GM12878 (cell line): ENCODE data around the gene SETD5. TPM values are rescaled to one million over a fixed set of nuclear protein-coding genes. Genes with fewer than 3 reads are reported as not detected.

Source experiments
- ATAC-seq: fragments of 200-7000 bp; cut with Tn5 transposase; 3 replicates; pipeline ENCODE4 v1.9.1; 2020; ENCODE audit warnings: mild to moderate bottlenecking, moderate library complexity
- BruUV-seq: library from RNA; stranded (reverse); fragments of 400-500 nt; replicated peaks from 2 replicates; lab custom pipeline; 2021; lab: Mats Ljungman, UMichigan
- CTCF ChIA-PET: fragments of 300-600 bp; sonication (Branson Sonifier 250); formaldehyde crosslinking; extraction: SDS; loops from one replicate; lab custom pipeline; 2021; ENCODE audit warnings: inconsistent platforms; lab: Yijun Ruan, JAX
- POLR2A ChIA-PET: fragments of 350-600 bp; formaldehyde crosslinking; extraction: SDS; loops from one replicate; lab custom pipeline; 2021; ENCODE audit warnings: inconsistent platforms; lab: Charles Lee
- RAD21 ChIA-PET: fragments of 300-600 bp; sonication (Branson Sonifier 250); formaldehyde crosslinking; loops from one replicate; lab custom pipeline; 2023; ENCODE audit warnings: antibody characterized with exemption; ENCODE audit not compliant: unreplicated experiment; lab: Charles Lee
- SMC1A ChIA-PET: fragments of 300-600 bp; sonication (Branson Sonifier 250); formaldehyde crosslinking; loops from one replicate; lab custom pipeline; 2023; ENCODE audit not compliant: unreplicated experiment, uncharacterized antibody; lab: Charles Lee
- DNase-seq: peaks from one replicate; pipeline ENCODE4 v3.0.0-alpha.2; 2011; ENCODE audit warnings: low read depth, low spot score
- FAIRE-seq: peaks from 3 replicates; lab custom pipeline; 2011; peaks lifted over from hg19 to GRCh38; lab: Jason Lieb, UNC
- H2AFZ ChIP-seq: 2 replicates; pipeline ENCODE4 v1.6.0; 2011; ENCODE audit warnings: low read depth, low read length, control low read depth; ENCODE audit not compliant: control insufficient read depth
- H3K27ac ChIP-seq: 2 replicates; pipeline ENCODE4 v1.5.1; 2011; ENCODE audit warnings: control low read depth; ENCODE audit not compliant: control insufficient read depth, insufficient read depth
- H3K27me3 ChIP-seq, 2 experiments: replicated peaks in 1 of 2; 2 replicates each; pipeline versions ENCODE4 v1.6.0 to v1.6.1; 2011; ENCODE audit warnings: low read length in 1 of 2; ENCODE audit not compliant: control insufficient read depth in 2 of 2, insufficient read depth in 2 of 2
- H3K36me3 ChIP-seq, 2 experiments: 2 replicates each; pipeline ENCODE4 v1.5.1; 2011; ENCODE audit warnings: low read length in 1 of 2; ENCODE audit not compliant: control insufficient read depth in 2 of 2, insufficient read depth in 2 of 2
- H3K4me1 ChIP-seq: 2 replicates; pipeline ENCODE4 v1.6.1; 2011; ENCODE audit warnings: mild to moderate bottlenecking, low read length, moderate library complexity, mixed read lengths; ENCODE audit not compliant: control insufficient read depth, insufficient read depth
- H3K4me2 ChIP-seq: 2 replicates; pipeline ENCODE4 v1.6.0; 2011; ENCODE audit warnings: control low read depth; ENCODE audit not compliant: control insufficient read depth, insufficient read depth
- H3K4me3 ChIP-seq: fragments of 200-600 bp; sonication (generic); 2 replicates; pipeline ENCODE4 v1.5.1; 2016
- H3K79me2 ChIP-seq: 2 replicates; pipeline ENCODE4 v1.6.0; 2011; ENCODE audit warnings: low read length; ENCODE audit not compliant: control insufficient read depth, insufficient read depth
- H3K9ac ChIP-seq: 2 replicates; pipeline ENCODE4 v1.8.0; 2011; ENCODE audit warnings: low read length, control low read depth, mixed read lengths; ENCODE audit not compliant: control insufficient read depth, insufficient read depth
- H3K9me3 ChIP-seq: replicated peaks from 3 replicates; pipeline ENCODE4 v1.5.1; 2011; ENCODE audit warnings: mild to moderate bottlenecking, low read length; ENCODE audit not compliant: control insufficient read depth, insufficient read depth
- H4K20me1 ChIP-seq: 2 replicates; pipeline ENCODE4 v1.6.0; 2011; ENCODE audit not compliant: control insufficient read depth, insufficient read depth
- BACH1 ChIP-seq: fragments of 450-650 bp; IDR thresholded peaks from 2 replicates; pipeline ENCODE4 v1.6.1; 2017; ENCODE audit warnings: mild to moderate bottlenecking, borderline replicate concordance
- HDAC2 ChIP-seq: fragments of 200-600 bp; sonication (generic); IDR thresholded peaks from 2 replicates; pipeline ENCODE4 v1.6.1; 2017
- MEF2A ChIP-seq: IDR thresholded peaks from 2 replicates; pipeline ENCODE4 v1.6.1; 2011; ENCODE audit warnings: low read depth, mild to moderate bottlenecking, low read length, moderate library complexity; ENCODE audit not compliant: insufficient read depth
- PML ChIP-seq: IDR thresholded peaks from 2 replicates; pipeline ENCODE4 v1.6.1; 2012; ENCODE audit warnings: low read length, inconsistent platforms
- POLR2AphosphoS5 ChIP-seq: IDR thresholded peaks from 2 replicates; pipeline ENCODE4 v1.6.1; 2011; ENCODE audit warnings: mild to moderate bottlenecking, low read length, inconsistent platforms
- POU2F2 ChIP-seq: IDR thresholded peaks from 3 replicates; pipeline ENCODE4 v1.6.1; 2011; ENCODE audit warnings: low read depth, mild to moderate bottlenecking, low read length, borderline replicate concordance
- RB1 ChIP-seq: fragments of 450-650 bp; formaldehyde crosslinking; IDR thresholded peaks from 2 replicates; pipeline ENCODE4 v1.6.1; 2017; ENCODE audit warnings: mild to moderate bottlenecking, borderline replicate concordance
- RELA ChIP-seq: fragments of 450-650 bp; IDR thresholded peaks from 2 replicates; pipeline ENCODE4 v1.8.0; 2014; ENCODE audit warnings: borderline replicate concordance; ENCODE audit not compliant: partially characterized antibody
- RUNX3 ChIP-seq: IDR thresholded peaks from 2 replicates; pipeline ENCODE4 v1.6.1; 2012; ENCODE audit warnings: low read length, inconsistent platforms
- STAT1 ChIP-seq: fragments of 450-650 bp; conservative IDR thresholded peaks from 2 replicates; pipeline ENCODE4 v1.6.1; 2014; ENCODE audit warnings: antibody characterized with exemption, mild to moderate bottlenecking
- WGBS: methylation state at CpG from one replicate; pipeline ENCODE4 v1.1.6; 2016; ENCODE audit warnings: low lambda C conversion rate; ENCODE audit not compliant: insufficient replicate concordance, insufficient coverage; ENCODE audit errors: missing lambda C conversion rate; 5-methylcytosine and 5-hydroxymethylcytosine counted together
- in situ Hi-C: fragments of 300-500 bp; cut with MboI; formaldehyde crosslinking; loops from 9 replicates; pipeline ENCODE4 v1.14.3; 2018; ENCODE audit warnings: mixed read lengths
- intact Hi-C: fragments of 100-400 bp; cut with micrococcal nuclease; formaldehyde crosslinking; loops from one replicate; pipeline ENCODE4 v1.14.2; 2022; ENCODE audit not compliant: unreplicated experiment
- polyA plus RNA-seq, 11 experiments: library from polyadenylated mRNA; depleted of rRNA in 4 of 11; unstranded in 6 of 11; stranded (reverse) in 5 of 11; fragments of >200 nt; fragmentation: Nextera tagmentation in 4 of 11; fragmentation: Illumina TruSeq in 1 of 11; extraction: Ambion mirVana in 4 of 11; extraction: Trizol in 1 of 11; gene quantifications; 1 replicate in 1 of 11; 2 replicates in 10 of 11; pipeline versions ENCODE4 v1.2.1 to v1.2.3, GENCODE V29; 2011 to 2016; ENCODE audit warnings: inconsistent platforms in 2 of 11, missing spikeins in 2 of 11, low read depth in 1 of 11
- total RNA-seq, 4 experiments: library from RNA; depleted of rRNA in 3 of 4; stranded (reverse); fragments of >200 nt in 3 of 4; fragmentation: Illumina TruSeq in 1 of 4; extraction: Trizol in 1 of 4; gene quantifications; 2 replicates each; pipeline versions ENCODE4 v1.2.1 to v1.2.3, GENCODE V29; 2013 to 2021
- TF ChIP-seq, protein P1 (sequence below): IDR thresholded peaks from 2 replicates; pipeline ENCODE4 v1.6.1; 2012; ENCODE audit warnings: low read length, inconsistent platforms
- TF ChIP-seq, protein P2 (sequence below): fragments of 450-650 bp; IDR thresholded peaks from 2 replicates; pipeline ENCODE4 v1.6.1; 2018; ENCODE audit warnings: mild to moderate bottlenecking, low read depth, moderate library complexity; ENCODE audit not compliant: partially characterized antibody
- TF ChIP-seq, protein P3 (sequence below): IDR thresholded peaks from 2 replicates; pipeline ENCODE4 v1.6.1; 2012; ENCODE audit warnings: low read depth, low read length, improper control_type of control experiment

SETD5 gene
- total and polyA plus RNA-seq, 10 of the 15 experiments (the other 5 are each of a cell fraction or from before 2014, with no cell fraction given): 8.2 to 94.0 (median 55.4) TPM

DNA sequence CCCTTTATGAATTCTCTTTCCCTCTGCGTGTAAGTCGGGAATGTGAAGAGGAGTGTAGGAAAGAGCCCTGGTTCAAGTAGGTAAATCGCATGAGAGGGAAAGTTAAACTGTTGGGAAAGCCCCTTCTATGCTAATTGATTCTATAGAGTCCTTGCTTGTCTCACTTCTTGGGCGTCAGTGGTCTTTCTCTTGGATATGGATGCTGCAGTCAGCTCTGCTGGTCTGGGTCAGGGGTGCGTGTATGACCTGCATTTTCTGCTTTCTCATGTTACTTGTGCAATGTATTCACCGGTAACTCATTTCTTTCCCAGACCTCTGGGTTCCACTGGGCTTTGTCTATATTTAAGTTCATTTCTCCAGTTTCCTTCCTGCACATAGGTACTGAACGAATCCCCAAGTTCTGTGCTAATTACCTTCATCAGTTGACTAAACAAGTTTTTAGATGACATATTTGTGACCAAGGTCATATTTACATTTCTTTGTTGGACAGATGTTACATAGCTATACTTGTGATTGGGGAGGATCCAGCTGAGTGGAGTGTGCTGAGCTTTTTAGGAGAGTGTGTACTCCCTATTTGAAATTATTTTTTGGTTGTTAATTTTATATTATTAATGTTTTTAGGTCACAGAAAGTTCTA lies 1.4 kb downstream of the SETD5 start:
- Histone ChIP-seq H3K9me3 (no peaks in the 10 kb centered on the region), H3K79me2 (peaks cover 91% of the 10 kb centered on the region), H3K4me2 (peak overlapping the region; percentile 70), H2AFZ (no peak overlapping the region), H3K9ac (peak overlapping the region; percentile 99), H3K4me1 (peaks cover 5% of the 10 kb centered on the region; the same call in 1 of the 2 replicates), H3K27ac (peak overlapping the region; percentile 100), H3K4me3 (peak overlapping the region; percentile 99), H3K27me3 (no peaks in the 10 kb centered on the region), H4K20me1 (no peaks in the 10 kb centered on the region; the same call in 1 of the 2 replicates), H3K36me3 (peaks cover 0 to 14% of the 10 kb centered on the region in 2 experiments; a peak in 3 of 4 replicates)
- RAD21 ChIA-PET: interaction anchor here (1.3 to 2.1 kb wide), 4 partner anchors 31 to 46 kb away, joined by 3 to 5 read pairs (median 4); partner anchors contain the start of gene THUMPD3
- no peak for TF ChIP-seq RB1
- TF ChIP-seq STAT1: no peak
- TF ChIP-seq HDAC2: no peak
- TF ChIP-seq, protein P1, sequence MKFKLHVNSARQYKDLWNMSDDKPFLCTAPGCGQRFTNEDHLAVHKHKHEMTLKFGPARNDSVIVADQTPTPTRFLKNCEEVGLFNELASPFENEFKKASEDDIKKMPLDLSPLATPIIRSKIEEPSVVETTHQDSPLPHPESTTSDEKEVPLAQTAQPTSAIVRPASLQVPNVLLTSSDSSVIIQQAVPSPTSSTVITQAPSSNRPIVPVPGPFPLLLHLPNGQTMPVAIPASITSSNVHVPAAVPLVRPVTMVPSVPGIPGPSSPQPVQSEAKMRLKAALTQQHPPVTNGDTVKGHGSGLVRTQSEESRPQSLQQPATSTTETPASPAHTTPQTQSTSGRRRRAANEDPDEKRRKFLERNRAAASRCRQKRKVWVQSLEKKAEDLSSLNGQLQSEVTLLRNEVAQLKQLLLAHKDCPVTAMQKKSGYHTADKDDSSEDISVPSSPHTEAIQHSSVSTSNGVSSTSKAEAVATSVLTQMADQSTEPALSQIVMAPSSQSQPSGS: 0 out of 2 replicates have a peak, but pooled peaks have one; percentile 6
- peak; percentile 50 for TF ChIP-seq RELA
- TF ChIP-seq, protein P2, sequence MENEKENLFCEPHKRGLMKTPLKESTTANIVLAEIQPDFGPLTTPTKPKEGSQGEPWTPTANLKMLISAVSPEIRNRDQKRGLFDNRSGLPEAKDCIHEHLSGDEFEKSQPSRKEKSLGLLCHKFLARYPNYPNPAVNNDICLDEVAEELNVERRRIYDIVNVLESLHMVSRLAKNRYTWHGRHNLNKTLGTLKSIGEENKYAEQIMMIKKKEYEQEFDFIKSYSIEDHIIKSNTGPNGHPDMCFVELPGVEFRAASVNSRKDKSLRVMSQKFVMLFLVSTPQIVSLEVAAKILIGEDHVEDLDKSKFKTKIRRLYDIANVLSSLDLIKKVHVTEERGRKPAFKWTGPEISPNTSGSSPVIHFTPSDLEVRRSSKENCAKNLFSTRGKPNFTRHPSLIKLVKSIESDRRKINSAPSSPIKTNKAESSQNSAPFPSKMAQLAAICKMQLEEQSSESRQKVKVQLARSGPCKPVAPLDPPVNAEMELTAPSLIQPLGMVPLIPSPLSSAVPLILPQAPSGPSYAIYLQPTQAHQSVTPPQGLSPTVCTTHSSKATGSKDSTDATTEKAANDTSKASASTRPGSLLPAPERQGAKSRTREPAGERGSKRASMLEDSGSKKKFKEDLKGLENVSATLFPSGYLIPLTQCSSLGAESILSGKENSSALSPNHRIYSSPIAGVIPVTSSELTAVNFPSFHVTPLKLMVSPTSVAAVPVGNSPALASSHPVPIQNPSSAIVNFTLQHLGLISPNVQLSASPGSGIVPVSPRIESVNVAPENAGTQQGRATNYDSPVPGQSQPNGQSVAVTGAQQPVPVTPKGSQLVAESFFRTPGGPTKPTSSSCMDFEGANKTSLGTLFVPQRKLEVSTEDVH: no peak
- TF ChIP-seq BACH1: no peak
- TF ChIP-seq POU2F2: peak; percentile 88
- no peak for TF ChIP-seq MEF2A
- TF ChIP-seq PML: 0 out of 2 replicates have a peak, but pooled peaks have one; percentile 42
- peak; percentile 14; the same call in 1 of the 2 replicates for TF ChIP-seq RUNX3
- peak; percentile 72; the same call in 1 of the 2 replicates for TF ChIP-seq POLR2AphosphoS5
- TF ChIP-seq, protein P3, sequence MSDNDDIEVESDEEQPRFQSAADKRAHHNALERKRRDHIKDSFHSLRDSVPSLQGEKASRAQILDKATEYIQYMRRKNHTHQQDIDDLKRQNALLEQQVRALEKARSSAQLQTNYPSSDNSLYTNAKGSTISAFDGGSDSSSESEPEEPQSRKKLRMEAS: no peak; the same call in 1 of the 2 replicates
- under 1% methylated on average over 7 of the region's 7 CpGs for WGBS
- in situ Hi-C loops (no loop called here), intact Hi-C loops (no loop called here)
- DNase-seq (no peak), ATAC-seq (peak; percentile 2; the same call in 2 of the 3 replicates), FAIRE-seq (no peak)
- SMC1A ChIA-PET: interaction anchor here (0.8 to 2.3 kb wide), 11 partner anchors 9 to 329 kb away, joined by 3 to 15 read pairs (median 4); partner anchors contain the start of gene THUMPD3
- POLR2A ChIA-PET: interaction anchor here (0.6 to 2.0 kb wide), 10 partner anchors 9 to 392 kb away, joined by 3 to 13 read pairs (median 5); partner anchors contain the start of gene THUMPD3
- CTCF ChIA-PET: interaction anchor here (1.3 to 2.3 kb wide), 5 partner anchors 10 to 46 kb away, joined by 4 to 11 read pairs (median 8); partner anchors contain the start of gene THUMPD3
- TSS peak; percentile 50 for BruUV-seq
